HG02938 (cell line): Measurements from ENCODE around the gene NXPE3.

Experiments used
- ATAC-seq: cut with Tn5 transposase; IDR thresholded peaks from one replicate; pipeline ENCODE4 v1.9.1; 2021; ENCODE audit warnings: mild to moderate bottlenecking, moderate library complexity; ENCODE audit not compliant: unreplicated experiment

The NXPE3 gene

DNA sequence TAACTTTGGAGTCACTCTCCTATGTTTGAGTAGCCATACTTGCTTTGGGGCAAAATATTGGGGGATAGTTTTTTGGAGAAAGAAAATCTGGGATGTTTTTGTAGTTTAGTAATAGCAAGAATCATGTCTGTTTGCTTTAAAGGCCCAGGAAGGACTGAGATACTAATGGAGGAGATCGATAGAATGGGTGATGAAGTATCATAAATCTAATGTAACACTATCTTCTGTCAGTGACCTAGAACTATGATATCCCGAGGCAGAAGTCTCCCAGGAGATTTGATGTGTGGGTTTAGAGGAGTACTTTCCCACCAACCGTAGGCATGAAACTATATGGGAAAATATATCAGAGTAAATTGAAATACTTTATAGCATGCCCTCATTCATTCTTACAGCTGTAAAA, 49.3 kb downstream of the NXPE3 start:
- no peak for ATAC-seq

DNA sequence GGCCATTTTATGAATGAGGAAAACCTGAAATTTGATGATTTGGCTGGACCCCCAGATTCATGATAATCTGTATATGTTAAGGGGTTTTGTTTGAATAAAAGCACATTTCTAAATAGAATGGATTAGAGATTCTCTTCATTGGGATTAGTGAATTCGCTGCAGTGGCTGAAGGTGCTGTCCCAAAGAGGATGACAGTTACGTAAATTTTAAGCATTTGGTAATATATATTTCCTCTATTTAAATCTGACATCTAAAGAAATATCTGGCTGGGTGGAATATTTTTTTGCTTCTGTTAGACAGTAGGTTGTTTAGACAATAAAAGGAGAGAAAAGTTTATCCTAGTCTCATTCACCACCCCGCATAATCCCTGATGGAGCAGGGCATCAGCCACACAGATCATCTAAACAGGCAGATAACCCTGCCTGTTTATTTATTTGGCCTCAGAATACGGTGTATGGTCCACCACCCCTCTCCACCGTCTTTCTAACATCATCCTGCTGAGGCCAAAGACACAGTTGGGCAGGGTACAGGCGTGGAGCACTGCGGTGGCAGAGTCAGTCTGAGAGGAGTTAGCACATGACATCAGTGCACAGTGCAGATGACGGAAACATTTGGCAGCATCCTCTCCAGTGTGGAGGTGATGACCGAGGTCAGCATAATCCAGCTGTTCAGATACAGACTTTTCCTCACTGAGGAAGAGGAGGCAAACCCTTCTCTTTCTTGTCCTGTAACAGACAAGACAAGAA, 49.9 kb downstream of the NXPE3 start:
- peak; percentile 37 for ATAC-seq

- ATAC-seq = no peak
Observed at GRCh38 chr3:101829437-101829830, 50.4 kb downstream of the NXPE3 start.

DNA sequence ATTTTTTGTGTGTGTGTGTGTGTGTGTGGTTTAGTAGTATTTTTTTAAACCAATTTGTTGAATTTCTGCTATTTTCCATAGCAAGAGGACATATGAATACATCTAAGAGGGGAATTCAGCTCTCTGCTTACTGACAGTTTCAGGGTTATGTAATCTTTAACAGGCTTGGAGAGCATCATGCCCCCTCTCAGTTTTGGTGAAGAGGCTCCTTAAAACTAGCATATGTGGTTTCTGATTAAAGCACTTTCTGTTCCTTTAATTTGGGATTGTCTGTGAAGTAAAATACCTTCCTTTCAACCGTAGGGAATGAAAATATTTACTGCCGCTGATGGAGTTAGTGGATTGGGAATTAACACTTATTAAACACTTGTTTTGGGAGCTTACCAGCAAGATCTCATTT, 50.9 kb downstream of the NXPE3 start:
- no peak for ATAC-seq

DNA sequence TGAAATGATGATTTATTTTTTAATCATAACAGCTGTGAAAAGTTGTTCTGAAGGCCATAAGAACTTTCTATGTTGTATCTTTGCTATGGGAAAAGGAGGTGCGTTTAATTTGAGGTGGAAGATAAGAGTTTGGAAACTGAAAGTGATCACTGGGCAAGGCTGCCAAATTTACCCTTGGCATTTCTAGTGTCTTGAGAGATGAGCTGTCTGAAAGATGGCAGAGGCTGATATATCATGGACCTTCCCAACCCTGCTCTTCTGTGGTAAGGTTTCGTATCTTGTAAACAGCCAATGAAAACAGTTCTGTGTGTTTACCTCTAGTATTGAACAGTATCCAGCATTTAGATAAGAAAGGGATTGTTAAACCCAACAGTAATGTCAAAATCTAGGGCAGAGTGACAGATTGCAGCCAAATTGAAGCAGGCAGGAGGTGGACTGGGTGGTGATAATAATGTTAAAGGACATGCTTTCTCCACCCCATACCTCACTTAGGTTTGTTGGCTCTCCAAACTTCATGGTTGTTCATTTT, 54.5 kb downstream of the NXPE3 start:
- no peak for ATAC-seq

DNA sequence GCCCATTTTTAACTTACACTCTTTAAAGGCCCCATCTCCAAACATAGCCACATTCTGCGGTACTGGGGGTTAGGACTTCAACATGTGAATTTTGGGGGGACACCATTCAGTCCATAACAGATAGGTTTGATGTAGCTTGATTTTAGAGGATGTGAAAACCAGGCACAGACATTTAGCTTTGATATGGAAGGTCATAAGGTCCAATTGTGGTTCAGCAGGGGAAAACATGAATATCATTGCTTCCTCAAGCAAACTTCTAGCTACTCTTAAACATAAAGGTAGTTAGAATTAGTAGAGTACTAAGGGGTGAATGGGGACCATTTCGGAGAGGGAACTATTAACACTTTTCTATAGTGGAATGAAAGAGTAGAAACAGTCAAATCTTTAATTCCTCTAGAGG, 56.7 kb downstream of the NXPE3 start:
- no peak for ATAC-seq

DNA sequence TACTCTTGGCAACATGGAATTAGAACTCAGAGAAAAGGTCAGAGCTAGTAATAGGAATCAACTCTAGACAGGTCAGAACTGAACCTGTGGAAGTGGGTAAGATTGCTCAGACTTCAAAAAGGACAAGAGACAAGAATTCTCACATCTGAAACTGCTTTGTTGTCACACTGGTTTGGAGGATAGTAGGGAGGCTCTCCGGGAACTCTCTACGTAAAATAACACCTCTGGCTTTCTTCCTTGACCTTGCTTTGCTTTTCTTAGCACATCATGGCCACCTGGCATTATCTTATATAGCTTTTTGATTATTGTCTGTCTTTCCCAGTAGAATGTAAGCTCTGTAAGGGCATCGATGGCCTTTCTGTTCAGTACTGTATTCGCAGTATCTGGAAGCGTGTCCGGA, 57.1 kb downstream of the NXPE3 start:
- ATAC-seq = no peak

- ATAC-seq = no peak
Observed at GRCh38 chr3:101836652-101837598, 57.9 kb downstream of the NXPE3 start.

- no peak for ATAC-seq
Observed at GRCh38 chr3:101838691-101839090, 59.7 kb downstream of the NXPE3 start.

GRCh38 chr3:101840066-101840465, 61.1 kb downstream of the NXPE3 start:
- ATAC-seq = no peak

DNA sequence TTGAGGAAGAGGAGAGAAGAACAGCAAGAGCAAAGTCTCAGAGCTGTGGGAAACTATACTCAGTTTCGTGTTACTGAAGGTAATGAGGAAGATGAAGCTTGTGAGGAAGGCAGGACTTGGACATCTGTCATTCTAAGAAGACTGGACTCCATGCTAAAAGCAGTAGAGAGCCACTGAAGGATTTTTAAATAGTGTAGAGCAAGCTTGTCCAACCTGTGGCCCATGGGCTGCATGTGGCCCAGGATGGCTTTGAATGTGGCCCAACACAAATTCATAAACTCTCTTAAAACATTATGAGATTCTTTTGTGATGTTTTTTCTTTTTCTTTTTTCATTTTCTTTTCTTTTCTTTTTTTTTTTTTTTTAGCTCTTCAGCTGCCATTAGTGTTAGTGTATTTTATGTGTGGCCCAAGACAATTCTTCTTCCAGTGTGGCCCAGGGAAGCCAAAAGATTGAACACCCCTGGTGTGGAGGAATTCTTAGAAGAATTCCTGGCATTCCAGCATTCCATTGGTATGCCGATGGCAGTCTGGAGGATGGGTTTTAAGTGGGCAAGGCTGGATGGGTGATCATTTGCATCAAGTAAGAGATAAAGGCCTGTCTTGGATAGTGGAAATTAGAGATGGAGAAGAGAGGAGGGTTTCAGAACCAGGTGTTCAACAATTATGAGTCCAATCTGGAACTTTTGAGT, 63.4 kb downstream of the NXPE3 start:
- ATAC-seq = no peak

DNA sequence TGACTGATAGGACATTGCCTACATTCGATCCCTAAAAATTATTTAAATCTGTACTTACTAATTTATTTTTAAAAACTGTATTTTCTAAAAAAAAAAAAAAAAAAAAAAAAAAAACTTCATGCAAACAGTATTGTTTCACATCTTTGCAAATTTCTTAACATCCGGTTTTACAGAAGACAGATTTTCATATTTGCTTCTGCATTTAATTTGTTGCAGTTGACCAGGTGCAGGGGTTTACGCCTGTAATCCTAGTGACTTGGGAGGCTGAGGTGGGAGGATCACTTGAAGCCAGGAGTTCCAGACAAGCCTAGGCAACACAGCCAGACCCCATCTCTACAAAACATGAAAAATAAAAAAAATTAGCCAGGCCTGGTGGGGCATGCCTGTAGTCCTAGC, 63.9 kb downstream of the NXPE3 start:
- ATAC-seq = no peak

- ATAC-seq = no peak
Observed at GRCh38 chr3:101845425-101845824, 66.4 kb downstream of the NXPE3 start.

DNA sequence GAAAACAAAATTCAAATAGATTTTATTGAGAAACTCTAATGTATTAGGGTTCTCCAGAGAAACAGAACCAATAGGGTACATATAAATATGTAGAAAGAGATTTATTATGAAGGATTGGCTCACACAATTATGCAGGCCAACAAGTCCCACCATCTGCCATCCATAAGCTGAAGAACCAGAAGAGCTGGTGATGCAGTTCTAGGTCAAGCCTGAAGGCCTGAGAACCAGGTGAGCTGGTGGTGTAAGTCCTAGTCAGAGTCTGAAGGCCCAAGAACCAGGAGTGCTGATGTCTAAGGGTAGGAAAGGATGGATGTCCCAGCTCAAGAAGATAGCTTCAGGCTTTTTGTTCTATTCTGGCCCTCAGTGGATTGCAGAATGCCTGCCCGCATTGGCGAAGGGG, 67.7 kb downstream of the NXPE3 start:
- no peak for ATAC-seq

DNA sequence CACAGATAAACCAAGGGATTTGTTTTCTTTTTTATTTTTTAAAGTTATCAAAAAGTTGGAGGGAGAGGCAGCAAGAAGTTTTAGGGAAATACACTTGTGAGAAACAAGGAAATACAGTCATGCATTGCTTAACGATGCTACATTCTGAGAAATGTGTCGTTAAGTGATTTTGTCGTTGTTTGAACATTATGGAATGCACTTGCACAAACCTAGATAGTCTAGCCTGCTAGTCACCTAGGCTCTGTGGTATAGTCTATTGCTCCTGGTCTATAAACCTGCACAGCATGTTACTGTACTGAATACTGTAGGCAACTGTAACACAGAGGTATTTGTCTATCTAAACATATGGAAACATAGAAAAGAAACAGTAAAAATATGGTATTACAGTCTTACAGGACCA, 68.3 kb downstream of the NXPE3 start:
- ATAC-seq = no peak

DNA sequence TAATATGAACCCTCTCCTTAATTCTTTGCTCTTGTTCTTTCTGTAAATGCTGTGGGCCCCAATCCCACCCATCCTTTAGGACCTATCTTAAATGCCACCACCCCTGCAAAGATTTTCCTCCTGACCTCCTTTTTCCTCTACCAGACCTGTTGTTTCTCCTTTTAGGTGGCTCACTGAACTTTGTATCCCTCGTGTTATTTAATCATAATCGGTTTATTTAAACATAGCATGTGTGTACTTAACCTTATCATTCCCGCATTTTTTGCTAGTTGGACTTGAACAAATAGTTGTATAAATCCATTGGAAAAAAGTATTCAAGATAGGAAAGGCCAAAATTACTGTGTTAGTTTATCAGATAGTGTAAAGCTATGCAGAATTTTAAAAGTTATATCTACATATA, 69.3 kb downstream of the NXPE3 start:
- ATAC-seq = no peak

DNA sequence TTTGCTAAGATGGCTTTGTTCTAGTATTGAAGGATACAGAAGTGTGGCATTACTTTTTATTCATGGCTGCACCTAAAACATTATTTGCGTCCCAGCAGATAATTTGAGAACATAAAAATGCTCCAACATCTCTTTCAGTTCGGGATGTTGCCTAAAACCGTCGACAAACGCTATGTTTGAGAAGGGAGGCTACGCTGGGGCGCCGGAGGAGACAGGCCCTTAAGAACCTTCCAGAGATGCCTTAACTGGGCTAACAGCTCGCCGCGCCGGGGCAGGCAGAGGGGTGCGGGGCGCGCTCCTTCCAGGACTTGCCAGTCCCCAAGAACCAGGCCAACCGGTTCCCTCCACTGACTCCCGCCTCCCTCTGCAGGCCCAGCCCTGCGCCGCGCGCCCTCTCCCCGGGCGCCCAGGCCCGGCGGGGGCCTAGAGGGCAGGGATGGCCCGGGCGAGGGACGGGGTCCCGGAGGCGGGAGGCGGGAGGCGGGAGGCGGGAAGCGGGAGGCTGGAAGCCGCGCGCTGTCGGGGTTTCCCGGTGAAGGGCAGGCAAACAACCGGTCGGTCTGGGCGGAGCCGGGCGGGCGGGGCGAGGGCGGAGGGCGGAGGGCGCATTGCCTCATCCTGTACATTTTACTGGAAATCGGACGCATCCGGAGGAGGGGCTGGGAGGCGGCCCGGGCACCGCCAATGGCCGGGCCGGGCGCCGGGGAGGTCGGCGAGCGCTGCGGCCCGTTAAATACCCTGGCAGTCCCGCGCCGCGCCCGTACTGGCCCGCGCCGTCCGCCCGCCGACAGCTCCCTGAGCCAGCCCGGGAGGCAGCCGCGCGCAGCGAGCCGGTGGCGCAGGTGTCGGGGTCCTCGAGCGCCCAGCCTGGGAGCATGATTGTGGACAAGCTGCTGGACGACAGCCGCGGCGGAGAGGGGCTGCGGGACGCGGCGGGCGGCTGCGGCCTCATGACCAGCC, 70.0 kb downstream of the NXPE3 start, which contains the start of gene NFKBIZ:
TSS of gene NFKBIZ (plus strand) at position 761 of the 960 bp plus-strand sequence. CDS start at position 876, 115 bp downstream.
- peak; percentile 65 for ATAC-seq

GRCh38 chr3:101849714-101850245, 70.8 kb downstream of the NXPE3 start:
- peak; percentile 26 for ATAC-seq

GRCh38 chr3:101850246-101851051, 71.4 kb downstream of the NXPE3 start:
- peak; percentile 29 for ATAC-seq
